GM18520 (cell line): ENCODE results near the gene TFAM.

Experiments used
- ATAC-seq: cut with Tn5 transposase; IDR thresholded peaks from one replicate; pipeline ENCODE4 v1.9.1; 2021; ENCODE audit not compliant: unreplicated experiment

TFAM gene

DNA sequence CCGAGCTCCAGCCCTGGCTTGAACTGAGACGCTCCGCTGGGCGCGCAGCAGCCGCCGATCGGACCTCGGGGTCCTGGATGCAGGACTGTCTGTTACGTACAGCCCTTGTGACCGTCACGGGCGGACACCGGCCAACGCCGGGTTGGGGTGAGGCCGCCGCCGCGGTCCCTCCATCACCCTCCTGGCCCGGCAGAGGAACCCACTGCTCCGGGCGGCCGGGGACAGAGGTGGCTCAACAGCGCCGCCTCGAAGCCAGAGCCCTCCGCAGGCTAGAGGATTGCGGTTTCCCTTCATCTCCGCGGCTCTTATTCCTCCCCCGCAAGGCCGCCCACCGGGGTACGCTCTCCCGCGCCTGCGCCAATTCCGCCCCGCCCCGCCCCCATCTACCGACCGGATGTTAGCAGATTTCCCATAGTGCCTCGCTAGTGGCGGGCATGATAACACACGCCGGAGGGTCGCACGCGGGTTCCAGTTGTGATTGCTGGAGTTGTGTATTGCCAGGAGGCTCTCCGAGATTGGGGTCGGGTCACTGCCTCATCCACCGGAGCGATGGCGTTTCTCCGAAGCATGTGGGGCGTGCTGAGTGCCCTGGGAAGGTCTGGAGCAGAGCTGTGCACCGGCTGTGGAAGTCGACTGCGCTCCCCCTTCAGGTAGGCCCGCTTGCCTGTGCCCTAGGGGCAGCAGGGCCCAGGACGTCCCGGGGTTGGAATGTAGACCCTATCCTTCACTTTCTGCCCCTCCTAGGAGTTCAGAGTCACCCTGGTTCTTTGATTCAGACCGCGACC lies at the start of gene TFAM:
TSS of gene TFAM (plus strand) at position 412 of the 785 bp plus-strand sequence. CDS start at position 550, 138 bp downstream.
- ATAC-seq = peak; percentile 78

GRCh38 chr10:58336242-58336641 lies 49.0 kb upstream of the TFAM start:
- ATAC-seq = no peak

DNA sequence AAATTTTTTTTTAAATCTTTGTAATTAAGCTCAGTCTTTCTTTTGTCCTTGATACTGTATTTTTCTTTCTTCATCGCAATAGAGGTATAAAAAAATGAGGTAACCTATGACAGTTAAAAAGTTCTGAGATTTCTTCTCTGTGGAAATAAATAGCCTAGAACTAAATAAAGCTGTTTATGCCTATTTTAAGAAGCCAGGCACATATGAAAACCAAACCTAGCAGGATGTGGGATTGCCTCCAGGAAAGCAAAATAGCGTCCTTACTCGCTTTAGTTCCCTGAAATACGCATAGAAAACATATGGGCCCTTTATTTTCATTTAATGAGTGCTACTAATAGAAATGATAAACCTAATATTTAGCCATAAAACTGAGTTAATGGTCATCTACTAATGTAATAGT lies 43.8 kb upstream of the TFAM start:
- ATAC-seq = no peak

DNA sequence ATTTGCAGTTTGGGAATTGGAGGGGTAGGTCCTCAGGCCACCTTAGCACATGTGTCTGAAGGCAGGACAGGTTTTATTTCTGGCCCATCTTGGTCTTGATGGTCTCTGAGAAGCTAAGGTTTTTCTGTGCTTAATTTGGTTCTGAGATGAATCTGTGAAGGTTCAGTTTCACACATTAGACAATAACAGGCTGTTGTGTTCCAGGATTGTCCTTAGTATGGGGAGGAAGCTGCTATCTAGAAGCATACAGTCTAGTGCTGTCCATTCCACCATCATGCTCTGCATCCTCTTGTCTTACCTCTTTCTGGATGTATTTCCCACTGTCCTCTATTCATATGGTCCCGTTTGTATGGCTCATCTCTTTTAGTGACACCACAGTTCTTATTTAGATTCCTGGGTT lies 43.3 kb upstream of the TFAM start:
- peak; percentile 52 for ATAC-seq

DNA sequence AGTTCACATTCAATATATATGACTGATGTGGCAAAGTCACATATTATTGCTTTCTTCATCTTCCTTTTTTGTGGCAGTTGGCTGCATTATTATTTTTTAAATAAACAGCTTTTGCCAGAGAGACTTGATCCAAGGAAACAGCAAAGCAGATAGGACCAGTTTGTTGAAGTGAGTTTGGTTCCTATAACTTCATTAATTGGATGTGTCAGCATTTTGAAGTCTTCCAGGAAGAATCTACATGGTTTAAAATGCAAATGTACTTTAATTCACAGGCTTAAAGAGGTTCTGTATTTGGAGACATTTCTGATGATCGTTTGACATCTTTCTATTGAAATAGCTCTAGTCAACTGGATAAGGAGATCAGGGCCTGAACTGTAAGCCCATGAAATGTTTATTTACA lies 37.2 kb upstream of the TFAM start:
- ATAC-seq = no peak

DNA sequence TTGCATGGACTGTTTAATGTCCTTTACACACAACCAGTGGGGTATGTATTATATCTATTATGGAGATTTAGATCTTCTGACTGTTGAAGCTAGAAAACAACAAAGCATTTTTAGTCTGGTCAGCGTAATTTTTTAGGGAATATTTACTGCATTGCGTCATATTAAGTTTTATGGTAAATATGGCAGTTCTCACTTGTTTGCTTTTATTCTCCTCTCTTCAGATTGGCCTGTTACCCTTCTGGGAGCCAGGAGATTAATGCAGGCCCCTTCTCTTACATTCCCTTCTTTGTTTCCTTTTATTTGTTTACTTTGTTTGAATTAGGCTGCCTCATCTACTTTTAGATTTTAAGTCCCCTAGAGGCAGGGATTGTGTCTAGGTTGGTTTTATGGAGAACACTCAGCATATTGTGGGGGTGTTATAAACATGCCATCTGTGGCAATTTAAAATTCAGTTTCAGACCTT lies 36.6 kb upstream of the TFAM start:
- ATAC-seq = no peak

- ATAC-seq = no peak
These were observed 35.2 kb upstream of the TFAM start for GRCh38 chr10:58350023-58350422.

DNA sequence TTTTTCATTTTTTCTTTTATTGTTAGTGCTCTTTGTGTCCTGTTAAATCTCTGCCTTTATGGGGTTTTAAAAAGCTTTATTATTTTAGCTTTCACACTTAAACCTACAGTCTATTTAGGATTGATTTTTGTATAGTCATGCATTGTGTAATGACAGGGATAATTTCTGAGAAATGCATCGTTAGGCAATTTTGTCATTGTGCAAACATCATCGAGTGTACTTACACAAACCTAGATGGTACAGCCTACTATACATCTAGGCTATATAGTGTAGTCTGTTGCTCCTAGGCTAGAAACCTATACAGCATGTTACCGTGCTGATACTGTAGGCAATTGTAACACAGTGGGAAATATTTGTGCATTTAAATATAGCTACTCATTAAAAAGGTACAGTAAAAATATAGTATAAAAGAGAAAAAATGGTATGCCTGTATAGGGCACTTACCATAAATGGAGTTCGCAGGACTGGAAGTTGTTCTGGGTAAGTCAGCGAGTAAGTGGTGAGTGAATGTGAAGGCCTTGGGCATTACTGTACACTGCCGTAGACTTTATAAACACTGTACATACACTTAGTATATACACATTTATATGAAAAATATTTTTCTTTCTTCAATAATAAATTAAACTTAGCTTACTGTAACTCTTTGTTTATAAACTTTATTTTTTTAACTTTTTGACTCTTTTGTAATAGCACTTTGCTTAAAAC lies 34.4 kb upstream of the TFAM start:
- no peak for ATAC-seq

DNA sequence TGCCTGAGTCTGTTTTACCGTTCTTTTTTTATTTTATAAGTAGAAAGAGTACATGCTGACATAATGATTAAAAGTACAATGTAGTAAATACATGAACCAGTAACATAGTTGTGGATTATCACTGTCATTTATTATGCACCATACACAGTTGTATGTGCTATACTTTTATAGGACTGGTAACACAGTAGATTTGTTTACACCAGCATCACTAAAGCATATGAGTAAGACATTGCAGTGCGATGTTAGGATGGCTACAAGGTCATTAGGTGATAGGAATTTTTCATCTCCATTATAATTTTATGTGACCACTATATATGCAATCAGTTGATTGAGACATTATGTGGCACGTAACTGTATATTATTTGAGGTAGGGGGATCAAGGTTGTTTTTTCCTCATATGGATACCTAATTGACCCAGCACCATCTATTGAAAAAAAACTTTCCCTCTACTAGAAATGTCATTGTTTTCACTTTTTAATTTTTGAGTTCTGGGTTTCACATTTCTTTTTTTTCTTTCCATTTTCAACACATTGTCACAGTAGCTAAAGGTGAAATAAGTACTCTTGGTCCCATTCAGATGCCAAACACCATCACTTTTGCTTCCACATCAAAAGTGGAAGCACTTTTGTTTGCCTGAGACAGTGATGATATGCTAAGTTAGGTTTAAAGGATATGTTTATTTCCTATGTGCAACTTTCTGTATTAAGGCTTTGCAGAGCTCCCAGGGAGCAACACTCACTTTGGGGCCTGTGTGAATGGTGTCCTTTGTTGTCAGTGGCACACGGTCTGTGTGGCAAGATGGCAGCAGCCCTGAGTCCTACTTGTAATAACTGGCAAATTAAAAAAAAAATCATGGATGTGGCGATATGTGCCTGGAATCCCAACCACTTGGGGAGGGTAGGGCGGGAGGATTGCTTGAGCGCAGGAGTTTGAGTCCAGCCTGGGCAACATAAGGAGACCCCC lies 33.3 kb upstream of the TFAM start:
- ATAC-seq = no peak

DNA sequence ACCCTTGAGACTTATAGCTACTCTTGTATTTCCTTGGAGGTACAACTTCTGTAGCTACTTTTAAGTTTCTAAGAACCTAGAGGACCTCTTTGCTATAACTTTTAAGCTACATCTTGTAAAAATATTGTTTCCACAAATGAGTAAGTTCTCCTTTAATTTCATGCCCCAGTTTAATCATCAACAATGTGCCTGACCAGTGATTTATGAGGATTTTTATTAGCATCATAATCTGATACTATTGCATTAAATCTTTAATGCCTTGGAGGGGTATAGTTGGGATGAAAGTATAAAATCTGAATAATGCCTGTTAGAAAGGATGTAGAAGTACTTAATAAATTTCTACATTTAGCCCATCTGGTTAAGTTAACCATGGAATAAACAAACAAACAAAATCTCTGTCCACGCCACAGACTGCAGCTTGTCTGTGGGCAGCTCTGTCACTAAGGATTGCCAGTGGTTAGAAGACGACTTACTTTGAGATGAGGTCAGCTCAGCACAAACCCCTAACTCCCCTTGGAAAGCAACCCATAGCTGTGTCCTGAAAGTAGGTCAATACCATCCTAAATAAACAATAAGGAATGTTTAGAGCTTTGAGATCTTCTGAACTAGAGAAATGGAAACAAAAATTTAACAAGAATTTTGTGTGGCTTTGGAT lies 32.1 kb upstream of the TFAM start:
- no peak for ATAC-seq

DNA sequence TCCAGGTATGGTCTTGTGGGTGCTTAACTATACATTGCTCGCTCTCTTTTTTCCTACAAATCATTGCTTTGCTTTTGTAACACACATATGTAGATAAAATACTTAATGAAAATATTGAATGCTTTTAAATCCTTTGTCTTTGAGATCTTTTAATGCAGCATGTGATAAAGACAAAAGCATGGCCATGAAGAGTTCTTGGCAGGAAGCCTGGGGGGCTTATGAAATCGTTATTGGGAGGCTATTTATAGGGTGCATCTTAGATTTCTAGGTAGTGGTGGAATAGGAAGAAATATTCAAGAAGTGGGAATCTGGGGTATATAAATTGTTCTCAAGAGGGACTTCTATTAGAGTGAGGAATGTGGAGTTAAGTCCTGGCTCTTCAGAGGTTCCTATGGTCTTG lies 28.5 kb upstream of the TFAM start:
- no peak for ATAC-seq

- no peak for ATAC-seq
These were observed 26.8 kb upstream of the TFAM start for GRCh38 chr10:58358314-58358933.

GRCh38 chr10:58358947-58359346 lies 26.3 kb upstream of the TFAM start:
- no peak for ATAC-seq

DNA sequence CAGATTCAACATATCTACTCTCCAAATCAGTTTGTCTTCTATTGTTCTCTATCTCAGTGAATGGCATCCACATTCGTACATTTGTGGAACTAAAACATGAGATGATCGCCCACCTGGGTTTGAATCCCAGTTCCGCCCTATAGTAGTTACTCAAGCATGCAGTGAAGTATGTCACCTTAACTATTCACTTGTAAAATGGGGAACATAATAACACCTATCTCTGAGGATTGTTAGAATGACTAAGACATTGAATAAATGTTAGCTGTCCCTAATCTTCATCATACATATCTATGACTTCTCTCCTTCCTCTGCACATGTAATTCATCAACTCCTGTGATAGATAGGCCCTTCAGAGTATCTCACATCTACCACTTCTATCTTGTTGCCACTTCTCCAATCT lies 25.7 kb upstream of the TFAM start:
- no peak for ATAC-seq

GRCh38 chr10:58360412-58361004 lies 24.7 kb upstream of the TFAM start:
- ATAC-seq = no peak

DNA sequence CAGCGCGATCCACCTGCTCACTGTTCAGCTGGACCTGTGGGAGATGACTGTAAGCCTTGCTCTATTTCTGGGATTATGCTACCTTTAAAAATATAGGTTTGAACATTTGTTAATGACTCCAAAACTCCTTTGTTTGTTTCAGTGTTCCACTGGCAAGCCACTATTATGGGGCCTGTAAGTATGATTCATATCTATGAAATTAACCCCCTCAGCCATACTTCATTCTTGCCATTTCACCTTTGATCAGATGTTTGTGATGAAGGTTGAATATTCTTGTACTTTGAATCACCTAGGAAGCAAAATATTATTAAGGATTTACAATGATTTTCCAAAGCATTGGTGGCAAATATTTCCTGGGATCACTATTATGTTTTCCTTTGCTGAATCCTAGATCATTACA lies 23.9 kb upstream of the TFAM start:
- no peak for ATAC-seq

- no peak for ATAC-seq
These were observed 23.0 kb upstream of the TFAM start for GRCh38 chr10:58362027-58362789.

DNA sequence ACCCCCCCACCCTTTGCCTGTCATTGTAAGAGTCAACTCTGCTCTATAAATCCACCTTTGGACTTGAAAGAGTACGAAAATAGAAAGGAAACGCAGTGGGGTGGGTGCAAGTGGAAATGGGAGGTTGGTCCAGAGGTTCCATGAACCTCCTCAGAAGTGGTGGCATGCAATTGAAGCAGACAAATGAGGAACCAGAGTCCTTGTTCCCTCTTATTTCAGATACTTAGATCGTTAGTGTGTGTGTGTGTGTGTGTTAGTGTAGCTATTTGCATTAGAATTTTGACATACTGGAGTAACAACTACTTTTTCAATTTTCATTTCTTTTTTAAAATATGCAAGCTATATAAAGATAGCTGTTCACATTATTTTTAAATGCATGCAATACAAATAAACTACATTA lies 18.1 kb upstream of the TFAM start:
- no peak for ATAC-seq

DNA sequence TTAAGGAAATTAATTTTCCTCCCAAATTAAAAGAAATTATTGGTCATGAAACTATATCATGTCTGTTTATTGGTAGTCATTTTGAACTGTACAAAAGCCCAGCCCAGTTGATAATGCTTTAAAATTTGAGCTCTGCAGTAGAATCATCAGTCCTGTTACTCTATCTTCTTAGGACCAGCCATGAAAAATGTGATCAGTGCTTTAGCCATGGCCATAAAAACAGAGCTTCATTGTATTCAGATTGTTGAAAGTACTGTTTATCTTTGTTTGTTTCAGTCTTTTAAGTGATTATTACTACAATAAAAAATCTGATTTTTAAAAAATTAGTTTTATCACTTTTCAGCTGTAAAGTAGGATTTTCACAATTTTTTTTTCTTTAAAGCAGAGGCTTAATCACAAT lies 13.7 kb upstream of the TFAM start:
- no peak for ATAC-seq
